GM19099 (cell line): ENCODE measurements around the gene SMAD1.

ENCODE experiments used
- POLR2A ChIP-seq: IDR thresholded peaks from 3 replicates; pipeline ENCODE4 v1.6.1; 2011; ENCODE audit warnings: low read depth; ENCODE audit not compliant: insufficient read length; ENCODE audit errors: extremely low read depth

SMAD1 gene

DNA sequence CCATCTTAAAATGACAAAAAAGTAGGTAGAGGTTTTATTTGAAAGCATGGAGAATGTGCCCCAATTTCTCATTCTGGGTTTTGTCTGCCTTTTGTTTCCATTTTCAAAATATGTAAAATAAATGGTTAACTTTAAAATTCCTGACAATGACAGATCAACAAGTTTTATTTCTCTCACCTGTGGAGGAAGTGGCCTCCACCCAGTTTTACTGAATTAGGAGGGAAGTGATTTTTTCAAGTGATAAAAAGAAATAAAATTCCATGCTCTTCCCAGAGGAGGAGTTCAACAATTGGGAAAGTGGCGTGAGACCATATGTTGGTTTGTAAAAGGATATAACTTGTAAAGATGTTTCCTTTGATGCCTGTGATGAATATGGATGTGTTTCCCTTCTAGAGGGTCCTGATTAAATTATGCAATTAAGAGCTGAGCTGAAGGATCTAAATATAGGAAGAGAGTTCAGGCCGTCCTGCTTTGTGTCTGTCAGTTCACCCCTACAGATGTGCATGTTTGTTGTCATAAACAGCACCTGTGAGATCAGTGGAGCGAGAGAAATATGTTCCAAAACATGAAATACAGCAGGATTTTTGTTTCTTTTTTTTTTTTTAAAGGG is 19.5 kb downstream of the SMAD1 start:
- TF ChIP-seq POLR2A, result no peak

DNA sequence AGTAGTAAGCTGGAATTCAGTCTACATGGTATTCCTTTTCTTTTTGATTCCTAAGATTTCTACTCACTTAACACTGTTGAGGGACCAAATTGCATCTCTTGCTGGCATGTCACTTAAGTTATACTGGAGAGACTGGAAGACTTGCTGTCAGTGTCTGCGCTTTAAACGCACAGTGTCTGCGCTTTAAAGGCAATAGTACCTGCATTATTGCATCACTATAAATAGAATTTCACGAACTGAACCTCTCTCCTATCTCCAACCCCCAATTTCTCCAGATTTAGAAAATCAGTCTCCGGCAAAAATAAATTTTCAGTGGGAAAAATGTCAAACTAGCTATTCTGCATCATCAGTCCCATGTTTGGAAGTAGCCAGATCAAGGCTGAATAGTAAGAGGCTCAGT is 21.2 kb downstream of the SMAD1 start:
- TF ChIP-seq POLR2A, result no peak

DNA sequence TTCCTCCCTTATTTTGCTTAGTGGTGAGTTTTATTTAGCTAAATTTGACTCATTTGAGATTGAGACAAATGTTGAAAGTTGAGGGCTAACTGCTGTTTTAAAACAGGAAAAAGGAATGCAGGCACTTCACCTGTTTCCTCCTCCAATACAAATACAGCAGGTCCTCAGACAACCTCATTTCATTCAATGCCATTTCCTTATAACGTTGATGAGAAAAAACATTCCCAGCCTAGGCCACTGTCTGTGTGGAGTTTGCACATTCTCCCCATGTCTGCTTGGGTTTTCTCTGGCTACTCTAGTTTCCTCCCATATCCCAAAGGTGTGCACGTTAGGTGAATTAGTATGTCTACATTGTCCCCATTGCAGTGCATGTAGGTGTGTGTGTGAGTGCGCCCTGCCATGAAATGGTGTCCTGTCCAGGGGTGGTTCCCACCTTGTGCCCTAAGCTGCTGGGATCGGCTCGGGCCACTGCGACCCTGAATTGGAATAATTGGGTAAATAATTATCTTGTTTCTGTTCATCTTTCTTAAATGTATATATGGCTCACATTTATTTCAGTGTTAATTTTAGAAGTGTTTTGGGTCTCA is 21.9 kb downstream of the SMAD1 start:
- TF ChIP-seq POLR2A, result no peak

DNA sequence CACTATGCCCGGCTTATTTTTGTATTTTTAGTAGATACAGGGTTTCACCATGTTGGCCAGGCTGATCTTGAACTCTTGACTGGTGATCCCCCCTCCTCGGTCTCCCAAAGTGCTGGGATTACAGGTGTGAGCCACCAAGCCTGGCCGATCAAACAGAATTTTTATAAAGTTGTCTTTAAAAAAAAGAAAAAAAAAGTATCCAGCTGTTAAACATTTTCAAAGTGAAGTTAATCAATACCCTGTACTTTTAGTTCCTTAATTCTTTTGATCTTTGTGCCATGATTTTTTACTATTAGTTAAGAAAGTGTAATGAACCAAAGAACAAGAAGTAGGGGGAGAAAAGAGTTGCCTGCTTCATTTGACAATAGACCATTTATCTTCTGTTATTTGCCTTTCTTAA is 24.3 kb downstream of the SMAD1 start:
- TF ChIP-seq POLR2A, result no peak

DNA sequence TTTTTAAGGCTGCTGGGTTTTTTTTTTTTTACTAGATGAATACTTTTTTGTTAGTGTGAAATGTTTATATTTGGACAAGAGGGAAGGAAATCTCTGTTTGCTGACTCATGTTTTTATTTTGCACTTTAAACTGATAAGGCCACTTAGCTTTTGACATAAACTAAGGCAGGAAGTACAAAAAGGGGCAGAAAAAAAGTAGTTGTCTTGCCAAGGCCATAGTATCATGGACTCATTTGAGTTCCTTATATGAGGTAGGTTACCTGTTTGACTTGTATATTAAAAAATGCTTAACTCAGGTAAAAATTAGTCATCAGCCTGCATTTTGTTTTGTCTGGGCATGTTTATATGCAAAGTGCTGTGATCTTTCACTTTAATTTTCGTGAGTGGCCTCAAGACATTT is 26.0 kb downstream of the SMAD1 start:
- TF ChIP-seq POLR2A, result no peak

DNA sequence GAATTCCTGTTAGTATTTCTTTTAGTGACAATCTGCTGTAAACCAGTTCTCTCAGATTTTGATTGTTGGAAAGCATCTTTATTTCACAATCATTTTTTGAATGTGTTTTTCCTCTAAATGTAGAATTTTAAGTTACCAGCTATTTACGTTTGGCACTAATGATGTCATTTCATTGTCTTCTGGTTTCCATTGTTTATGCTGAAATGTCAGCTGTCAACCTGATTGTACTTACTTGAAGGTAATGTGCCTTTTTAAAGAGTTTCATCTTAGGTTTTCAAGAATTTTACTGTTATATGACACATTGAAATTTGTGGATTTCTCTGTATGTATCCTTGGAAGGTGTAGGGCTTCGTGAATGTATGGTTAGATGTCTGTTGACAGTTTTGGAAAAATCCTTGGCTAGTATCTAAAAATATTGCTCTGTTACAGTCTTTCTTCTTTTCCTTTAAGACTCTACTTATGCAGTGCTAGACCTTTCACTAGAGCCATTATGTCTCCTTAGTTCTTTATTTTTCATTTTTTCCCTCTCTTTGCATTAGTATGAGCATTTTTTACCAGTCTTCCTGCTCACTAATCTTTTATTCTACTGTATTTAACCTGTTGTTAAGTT is 30.4 kb downstream of the SMAD1 start:
- TF ChIP-seq POLR2A, result no peak

DNA sequence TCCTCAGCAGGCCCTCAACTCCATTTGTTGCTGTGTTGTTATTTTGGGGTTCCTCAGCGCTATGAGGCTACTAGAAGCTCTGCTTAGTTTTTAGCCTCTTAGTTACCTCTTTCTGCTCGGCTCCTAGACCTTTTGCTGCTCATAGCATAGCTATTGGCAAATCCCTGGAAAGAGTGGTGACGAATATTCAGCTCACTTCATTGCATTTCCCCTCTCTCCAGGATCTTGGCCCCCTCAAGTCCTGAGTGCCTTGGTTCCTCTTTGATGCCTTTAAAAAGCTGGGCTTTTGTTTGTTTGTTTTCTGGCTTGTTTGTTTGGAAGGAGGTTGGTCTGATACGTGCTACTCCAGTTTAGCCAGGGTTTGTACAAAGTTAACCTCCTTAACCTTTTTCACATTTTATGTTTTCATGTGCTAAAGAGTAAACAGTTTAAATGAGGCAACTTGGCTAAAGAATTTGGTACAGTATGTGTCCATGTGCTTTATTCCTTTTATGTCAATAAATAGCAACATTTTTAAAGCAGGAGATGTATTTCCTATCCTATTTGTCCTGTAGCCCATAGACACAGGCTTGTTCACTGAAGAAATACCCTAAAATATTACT is 31.5 kb downstream of the SMAD1 start:
- no peak for TF ChIP-seq POLR2A

DNA sequence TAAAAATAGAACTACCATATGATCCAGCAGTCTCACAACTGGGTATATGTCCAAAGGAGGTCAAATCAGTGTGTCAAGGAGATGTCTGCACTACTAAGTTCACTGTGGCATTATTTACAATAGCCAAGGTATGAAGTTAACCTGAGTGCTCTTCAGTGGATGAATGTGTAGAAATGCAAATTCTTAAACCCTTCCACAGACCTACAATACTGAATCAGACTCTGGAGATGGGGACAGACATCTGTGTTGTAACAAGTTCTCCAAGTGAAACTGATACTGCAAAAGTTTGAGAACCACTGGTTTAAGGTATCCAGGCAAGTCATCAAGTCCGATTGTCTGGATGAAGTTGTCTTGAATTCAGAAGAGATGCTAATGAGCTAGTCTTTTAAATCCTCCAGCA is 38.5 kb downstream of the SMAD1 start:
- TF ChIP-seq POLR2A, result no peak

DNA sequence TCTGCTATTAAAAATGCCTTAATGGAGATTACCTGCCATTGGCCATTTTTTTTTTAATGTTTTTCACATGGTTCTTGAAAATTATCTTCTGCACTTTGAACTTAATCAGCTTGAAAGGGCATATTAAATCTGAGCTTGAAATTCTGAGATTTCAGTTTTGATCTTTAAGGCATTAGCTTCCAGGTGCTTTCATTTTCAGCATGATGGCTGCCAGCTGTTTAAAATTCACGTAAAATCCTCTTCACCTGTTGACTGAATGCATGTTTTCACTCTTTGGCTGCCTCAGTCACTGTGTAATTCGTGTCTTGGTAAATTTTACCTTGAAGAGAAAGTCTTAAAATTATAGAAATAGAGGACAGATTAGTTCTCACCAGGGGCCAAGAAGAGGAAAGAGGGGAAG is 39.6 kb downstream of the SMAD1 start:
- no peak for TF ChIP-seq POLR2A

DNA sequence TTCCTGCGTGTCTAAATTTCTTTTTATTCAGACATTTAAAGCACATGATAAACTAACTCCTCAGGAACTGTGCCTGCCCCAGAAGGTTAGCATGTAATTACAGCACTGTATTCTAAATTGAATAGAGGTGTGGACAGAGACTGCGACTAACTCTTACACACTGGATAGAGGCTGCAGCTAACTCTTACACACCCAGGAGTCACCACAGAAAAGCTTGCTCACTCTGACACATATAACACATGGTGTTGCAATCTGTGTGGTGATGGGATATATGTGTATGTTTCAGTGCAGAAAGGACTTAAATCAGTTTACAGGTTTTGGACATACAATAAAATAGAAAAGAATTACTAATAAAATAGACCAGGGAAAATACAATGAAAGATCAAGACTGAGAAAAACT is 41.5 kb downstream of the SMAD1 start:
- TF ChIP-seq POLR2A, result no peak

DNA sequence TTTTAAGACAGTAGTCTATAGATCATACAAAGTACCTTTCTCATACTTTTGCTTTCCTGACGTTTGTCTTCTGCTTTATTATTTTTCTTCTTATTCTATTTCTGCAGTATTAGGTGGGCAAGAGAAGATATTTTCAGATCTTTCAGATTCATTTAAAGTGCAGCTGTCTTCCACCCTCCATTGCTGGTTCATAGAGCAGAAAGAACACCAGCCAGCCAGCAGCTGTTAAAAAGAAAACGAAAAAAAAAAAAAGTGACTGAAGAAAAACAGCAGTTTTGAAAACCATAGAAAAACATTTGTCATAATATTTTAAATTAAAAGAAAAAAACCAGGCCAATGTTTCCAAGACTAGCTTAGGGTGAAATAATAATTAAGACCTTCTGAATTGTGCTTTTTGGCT is 42.9 kb downstream of the SMAD1 start:
- TF ChIP-seq POLR2A, result no peak

DNA sequence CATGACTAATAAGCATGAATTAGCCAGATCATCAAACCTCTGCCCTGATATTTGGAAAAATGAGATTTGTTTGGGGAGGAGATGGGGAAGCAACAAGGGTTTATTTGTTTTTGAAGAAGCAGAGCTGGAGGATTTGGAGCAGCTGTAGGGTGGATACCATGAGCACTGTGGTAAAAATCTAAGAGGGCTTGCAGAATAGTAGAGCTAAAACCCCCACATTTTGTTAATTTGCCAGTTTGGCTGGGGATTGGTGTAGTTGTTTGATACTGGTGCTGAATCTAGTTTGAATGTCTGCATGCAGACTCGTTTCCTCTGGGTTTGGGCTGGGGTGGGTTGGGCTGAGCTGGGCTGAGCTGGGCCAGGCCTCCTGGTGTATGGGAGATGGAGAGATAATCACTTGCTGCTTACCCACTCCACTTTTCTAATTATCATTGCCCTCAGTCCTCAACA is 43.7 kb downstream of the SMAD1 start:
- TF ChIP-seq POLR2A, result no peak

DNA sequence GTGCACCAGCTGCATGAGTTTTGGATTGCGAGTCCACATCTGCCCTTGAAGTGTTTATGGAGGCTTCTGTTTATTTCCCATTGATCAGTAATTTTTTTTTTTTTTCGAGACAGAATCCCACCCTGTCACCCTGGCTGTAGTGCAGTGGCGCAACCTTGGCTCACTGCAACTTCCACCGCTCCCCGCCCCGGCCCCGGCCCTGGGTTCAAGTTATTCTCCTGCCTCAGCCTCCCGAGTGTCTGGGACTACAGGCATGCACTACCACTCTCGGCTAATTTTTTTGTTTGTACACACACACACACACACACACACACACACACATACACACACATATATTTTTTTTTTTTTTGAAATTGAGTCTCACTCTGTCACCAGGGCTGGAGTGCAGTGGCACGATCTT is 46.1 kb downstream of the SMAD1 start:
- TF ChIP-seq POLR2A, result no peak

DNA sequence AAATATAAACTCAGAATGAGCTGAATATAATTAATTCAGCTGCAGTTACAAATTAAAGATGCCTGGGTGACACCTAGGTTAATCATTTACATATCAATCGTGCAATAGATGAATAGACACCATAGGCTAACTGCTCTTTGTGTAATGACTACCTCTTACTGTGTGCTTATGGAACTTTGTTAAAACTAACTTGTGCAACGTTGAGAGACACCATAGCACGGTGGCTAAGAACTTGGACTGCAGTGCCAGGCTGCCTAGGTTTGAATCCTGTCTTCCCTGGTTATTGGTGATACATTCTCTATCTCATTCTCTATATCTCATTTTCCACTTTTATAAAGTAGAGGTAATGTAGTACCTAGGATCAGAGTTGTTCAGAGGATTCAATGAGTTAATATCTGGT is 46.9 kb downstream of the SMAD1 start:
- TF ChIP-seq POLR2A, result no peak

DNA sequence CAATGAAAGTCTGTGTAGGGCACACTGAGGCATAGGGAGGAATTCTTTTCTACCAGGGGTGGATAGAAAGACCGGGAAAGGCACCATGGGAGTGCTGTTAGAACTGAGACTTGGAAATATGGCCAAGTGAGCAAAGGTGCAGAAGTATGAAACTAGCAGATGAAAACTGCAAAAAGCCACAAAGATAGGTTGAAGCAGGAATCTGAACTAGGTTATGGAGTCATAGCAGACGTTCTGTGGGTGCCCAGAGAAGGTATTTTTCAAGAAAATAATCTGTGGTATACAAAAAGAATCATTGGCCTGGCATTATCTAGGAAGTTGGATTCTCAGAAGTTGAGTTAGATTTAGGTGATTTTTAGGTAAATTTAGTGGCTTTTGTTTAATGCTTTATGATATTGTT is 48.5 kb downstream of the SMAD1 start:
- TF ChIP-seq POLR2A, result no peak

DNA sequence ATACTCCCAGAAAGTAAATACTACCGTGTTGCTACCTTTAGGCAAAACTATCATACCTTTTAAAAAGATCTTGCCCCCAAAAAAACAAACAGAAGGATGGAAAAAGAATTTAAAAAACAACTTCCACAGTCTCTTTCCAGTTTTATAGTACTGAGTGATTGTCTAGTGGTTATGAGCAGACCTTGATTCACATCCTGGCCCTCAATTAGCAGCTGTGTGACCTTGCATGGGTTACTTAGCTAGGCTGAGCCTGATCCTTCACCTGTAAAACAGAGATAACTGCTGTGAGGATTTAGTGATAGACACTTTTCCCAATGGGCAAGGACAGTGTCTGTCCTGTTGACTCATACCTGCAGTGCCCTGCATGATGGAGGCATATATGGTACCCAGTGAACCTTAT is 49.0 kb downstream of the SMAD1 start:
- no peak for TF ChIP-seq POLR2A
